Brain microvascular endothelial cell (primary cell): ENCODE data around the gene PPIF.

ENCODE experiments used
- DNase-seq: peaks from one replicate; pipeline ENCODE4 v3.0.0-alpha.2; 2020
- H3K27ac ChIP-seq: fragments of 250-450 bp; sonication (Bioruptor Pico); 2 replicates; pipeline ENCODE4 v1.5.1; 2020; ENCODE audit warnings: mild to moderate bottlenecking, moderate library complexity
- H3K27me3 ChIP-seq: fragments of 250-450 bp; sonication (Bioruptor Pico); replicated peaks from 2 replicates; pipeline ENCODE4 v1.5.1; 2020; ENCODE audit warnings: mild to moderate bottlenecking
- H3K36me3 ChIP-seq: fragments of 250-450 bp; sonication (Bioruptor Pico); replicated peaks from 2 replicates; pipeline ENCODE4 v1.5.1; 2020; ENCODE audit warnings: mild to moderate bottlenecking
- H3K4me3 ChIP-seq: 2 replicates; pipeline ENCODE4 v1.5.1; 2011; ENCODE audit warnings: low read depth, mild to moderate bottlenecking, control low read depth, low read length, moderate library complexity
- CTCF ChIP-seq: IDR thresholded peaks from 2 replicates; pipeline ENCODE4 v1.5.1; 2011; ENCODE audit warnings: low read depth, mild to moderate bottlenecking, moderate library complexity, low read length, control low read depth, inconsistent platforms; ENCODE audit errors: missing control alignments
- in situ Hi-C: cut with HindIII; loops from 2 replicates; pipeline ENCODE4 v1.10.0; 2017; ENCODE audit warnings: low sequenced_read_pairs, low pct_ligation_motif_present

The PPIF gene

GRCh38 chr10:79340646-79341244, 6.5 kb upstream of the PPIF start:
- no peak for TF ChIP-seq CTCF
- no peak for DNase-seq
- H3K36me3 ChIP-seq = no peaks in the 10 kb centered on the region
- no peak overlapping the region for H3K4me3 ChIP-seq
- in situ Hi-C loops = no loop called here
- H3K27ac ChIP-seq = no peak overlapping the region
- H3K27me3 ChIP-seq = no peaks in the 10 kb centered on the region

DNA sequence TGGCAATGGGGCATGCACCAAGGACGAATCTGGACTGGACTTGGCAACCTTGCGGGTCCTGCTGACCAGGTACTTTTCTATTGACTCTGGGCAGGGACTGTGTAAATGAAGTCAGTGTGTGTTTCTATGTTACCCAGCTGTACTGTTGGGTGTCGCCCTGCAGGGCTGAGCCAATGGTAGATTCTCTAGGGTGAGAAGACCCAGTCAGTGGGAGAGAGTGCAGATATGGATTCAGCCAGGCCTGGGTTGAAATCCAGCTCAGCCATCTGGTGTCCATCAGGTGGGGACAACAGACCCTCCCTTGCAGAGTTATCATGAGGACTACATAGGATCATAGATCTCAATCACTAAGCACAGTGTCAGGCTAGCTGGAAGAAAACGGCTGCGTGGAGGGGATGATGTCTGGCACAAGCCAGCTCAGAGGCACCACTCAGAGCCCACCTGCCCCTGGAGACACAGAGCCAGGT, 4.9 kb upstream of the PPIF start:
- no peak for DNase-seq
- H3K27ac ChIP-seq = no peak overlapping the region
- H3K4me3 ChIP-seq = no peak overlapping the region
- in situ Hi-C loops = no loop called here
- no peaks in the 10 kb centered on the region for H3K36me3 ChIP-seq
- no peaks in the 10 kb centered on the region for H3K27me3 ChIP-seq
- TF ChIP-seq CTCF = no peak

GRCh38 chr10:79342811-79343561, 4.3 kb upstream of the PPIF start:
- in situ Hi-C loops = no loop called here
- no peak for DNase-seq
- no peaks in the 10 kb centered on the region for H3K27me3 ChIP-seq
- no peak for TF ChIP-seq CTCF
- H3K4me3 ChIP-seq = no peak overlapping the region
- H3K36me3 ChIP-seq = no peaks in the 10 kb centered on the region
- no peak overlapping the region for H3K27ac ChIP-seq

DNA sequence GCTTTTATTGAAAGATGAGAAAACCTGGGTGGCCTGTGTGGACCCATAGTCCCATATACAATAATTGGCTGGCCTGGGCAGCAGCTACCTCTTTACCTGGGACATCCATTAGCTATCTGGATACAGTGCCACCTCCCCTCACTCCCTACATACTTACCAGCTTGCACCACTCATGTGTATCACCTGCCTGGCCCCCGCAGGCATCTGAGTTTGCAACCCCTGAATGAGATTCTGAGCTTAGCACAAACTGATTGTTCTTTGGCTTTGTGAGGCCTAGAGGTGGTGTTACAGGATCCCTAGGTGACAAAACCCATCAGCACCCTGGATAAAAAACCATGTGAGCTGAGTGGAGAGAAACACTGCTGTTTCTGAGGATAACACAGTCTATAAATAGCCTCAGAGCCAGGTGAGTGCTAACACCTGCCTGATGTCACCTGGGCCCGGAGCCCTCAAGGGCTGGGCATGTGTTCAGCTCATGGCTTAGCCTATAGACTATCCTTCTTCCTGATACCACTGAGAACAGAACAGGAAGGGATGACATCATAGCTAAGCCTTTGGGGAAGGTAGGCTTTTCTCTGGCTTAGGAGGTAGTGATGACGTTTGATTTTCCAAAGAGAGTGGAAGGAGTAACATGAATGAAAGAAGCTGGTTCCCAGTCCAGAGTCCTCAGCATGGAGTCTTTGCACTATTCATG, 2.6 kb upstream of the PPIF start:
- Histone ChIP-seq H3K27me3 (no peaks in the 10 kb centered on the region), H3K4me3 (no peak overlapping the region), H3K27ac (no peak overlapping the region), H3K36me3 (peaks cover 7% of the 10 kb centered on the region)
- no peak for TF ChIP-seq CTCF
- DNase-seq = no peak
- in situ Hi-C loops = no loop called here

- H3K36me3 ChIP-seq = peaks cover 12% of the 10 kb centered on the region
- H3K27me3 ChIP-seq = no peaks in the 10 kb centered on the region
- no peak overlapping the region for H3K4me3 ChIP-seq
- TF ChIP-seq CTCF = no peak
- in situ Hi-C loops = no loop called here
- no peak overlapping the region for H3K27ac ChIP-seq
- DNase-seq = no peak
These were observed 1.8 kb upstream of the PPIF start for GRCh38 chr10:79345241-79346011.
